Mucosa of rectum (tissue), 2 donors: ENCODE measurements around the gene RAMP3.

Experiments
- H3K27ac ChIP-seq, 2 donors: one replicate each; pipeline ENCODE4 v1.7.0; 2013; ENCODE audit warnings: inconsistent platforms in 2 of 2, low read depth in 2 of 2, low read length in 2 of 2
- H3K27me3 ChIP-seq, 2 donors: one replicate each; pipeline ENCODE4 v1.7.0; 2013; ENCODE audit warnings: low read length in 2 of 2; ENCODE audit not compliant: control insufficient read depth in 2 of 2, insufficient read depth in 2 of 2
- H3K36me3 ChIP-seq, 2 donors: one replicate each; pipeline ENCODE4 v1.7.0; 2013; ENCODE audit warnings: low read length in 2 of 2; ENCODE audit not compliant: control insufficient read depth in 2 of 2, insufficient read depth in 2 of 2
- H3K4me1 ChIP-seq, 2 donors: one replicate each; pipeline ENCODE4 v1.7.0; 2013; ENCODE audit warnings: low read length in 2 of 2, mild to moderate bottlenecking in 1 of 2; ENCODE audit not compliant: control insufficient read depth in 2 of 2, insufficient read depth in 2 of 2
- H3K4me3 ChIP-seq, 2 donors: one replicate each; pipeline ENCODE4 v1.7.0; 2013; ENCODE audit warnings: low read length in 2 of 2
- H3K9ac ChIP-seq, 2 donors: one replicate each; pipeline ENCODE4 v1.7.0; 2013; ENCODE audit warnings: low read length in 2 of 2, low read depth in 1 of 2, mild to moderate bottlenecking in 1 of 2
- H3K9me3 ChIP-seq, 2 donors: one replicate each; pipeline ENCODE4 v1.7.0; 2013; ENCODE audit warnings: low read length in 2 of 2; ENCODE audit not compliant: control insufficient read depth in 2 of 2
- donor health status: healthy.
- donor health status: Normal muscosa, but diverticular disease.

The RAMP3 gene

DNA sequence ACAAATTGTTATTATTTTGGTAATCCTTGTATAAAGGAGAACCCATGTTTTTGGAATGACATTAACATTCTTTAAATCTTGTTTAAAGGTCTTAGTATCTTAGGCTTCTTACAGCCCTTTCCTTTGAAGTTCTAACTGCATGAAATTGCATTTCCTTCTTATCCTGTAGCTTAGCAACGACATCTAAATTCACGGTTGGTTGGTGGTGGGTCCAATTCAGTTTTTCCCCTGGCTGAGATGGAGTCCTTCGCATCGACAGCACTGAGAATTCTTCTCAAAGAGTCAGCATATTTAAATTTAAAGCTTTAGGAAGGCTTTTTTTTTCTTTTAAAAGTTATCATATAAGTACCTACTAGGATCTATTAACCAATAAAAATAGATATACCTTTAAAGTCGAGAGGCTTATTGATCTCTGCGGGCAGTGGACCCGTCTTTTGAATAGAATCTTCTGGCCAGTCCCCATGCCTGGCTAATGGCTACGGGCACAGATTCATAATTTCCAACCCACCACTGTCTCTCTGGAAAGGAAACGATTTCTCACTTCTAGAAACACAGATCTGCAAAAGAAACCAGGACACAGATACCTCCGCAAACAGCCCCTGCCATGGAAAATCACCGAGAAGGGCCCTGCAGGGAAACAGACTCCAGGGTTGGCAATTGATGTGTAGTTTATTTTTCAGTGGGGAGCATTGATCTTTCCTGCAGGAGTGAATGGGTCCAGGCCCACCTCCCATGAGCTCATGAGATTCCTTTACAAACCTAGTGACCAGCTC, 63.4 kb downstream of the RAMP3 start:
- Histone ChIP-seq H3K27me3 (no peaks in the 10 kb centered on the region), H3K4me1 (no peaks in the 10 kb centered on the region), H3K9me3 (no peaks in the 10 kb centered on the region), H3K36me3 (no peaks in the 10 kb centered on the region), H3K4me3 (no peak overlapping the region), H3K9ac (no peak overlapping the region), H3K27ac (no peak overlapping the region)

DNA sequence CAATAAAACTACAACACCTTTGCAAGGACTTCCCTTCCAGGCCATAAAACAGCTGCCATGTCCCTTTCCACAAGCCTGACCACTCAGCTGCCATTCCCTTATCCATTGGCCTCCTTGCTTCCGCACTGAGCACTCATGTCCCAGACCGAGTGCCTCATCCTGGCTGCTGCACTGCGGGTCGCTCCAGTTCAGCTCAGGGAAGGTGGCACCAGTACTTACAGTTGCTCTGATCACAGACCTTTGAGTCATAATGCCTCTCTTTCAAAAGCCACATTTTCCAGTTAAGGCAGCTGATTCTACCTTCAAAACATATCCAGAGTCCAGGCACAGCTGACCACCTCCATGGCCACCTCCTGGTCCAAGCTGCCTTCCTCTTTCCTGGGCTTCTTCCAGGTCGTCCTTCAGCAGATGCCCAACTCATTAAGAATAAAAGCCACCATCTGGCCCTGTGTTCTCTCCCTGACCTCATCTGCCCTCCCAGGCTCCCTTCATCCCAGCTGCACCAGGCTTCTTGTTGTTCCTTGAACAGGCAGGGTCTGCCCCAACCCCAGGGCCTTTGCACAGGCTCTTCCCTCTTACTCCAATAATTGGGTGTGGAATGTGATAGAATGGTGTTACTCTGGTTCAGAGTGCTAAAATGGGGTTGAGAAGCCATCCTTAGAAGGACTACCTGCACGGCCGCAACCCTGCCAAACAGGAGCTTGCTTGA, 64.5 kb downstream of the RAMP3 start:
- no peak overlapping the region for H3K27ac ChIP-seq
- H3K36me3 ChIP-seq = no peaks in the 10 kb centered on the region
- no peaks in the 10 kb centered on the region for H3K4me1 ChIP-seq
- H3K4me3 ChIP-seq = no peak overlapping the region
- no peaks in the 10 kb centered on the region for H3K27me3 ChIP-seq
- H3K9ac ChIP-seq = no peak overlapping the region
- H3K9me3 ChIP-seq = no peaks in the 10 kb centered on the region

DNA sequence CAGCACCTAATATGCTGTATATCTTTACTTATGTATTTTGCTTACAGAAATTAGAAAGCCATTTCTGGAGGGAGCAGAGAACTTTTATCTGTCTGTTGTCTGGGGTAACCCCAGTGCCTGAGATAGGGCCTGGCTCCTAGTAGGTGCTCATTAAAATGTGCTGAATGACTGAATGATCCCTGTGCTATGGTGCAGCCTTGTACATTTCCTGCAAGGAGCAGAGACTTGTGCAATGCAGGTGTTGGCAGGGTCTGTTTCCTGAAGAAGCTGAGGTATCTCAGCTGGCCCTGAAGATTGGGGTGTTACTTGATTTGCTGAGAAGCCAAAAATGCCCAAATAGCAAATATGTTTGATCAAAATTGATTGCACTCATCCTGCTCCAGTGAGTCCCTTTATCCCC, 65.5 kb downstream of the RAMP3 start:
- Histone ChIP-seq H3K9me3 (no peaks in the 10 kb centered on the region), H3K27ac (no peak overlapping the region), H3K4me1 (no peaks in the 10 kb centered on the region), H3K4me3 (no peak overlapping the region), H3K27me3 (no peaks in the 10 kb centered on the region), H3K36me3 (no peaks in the 10 kb centered on the region), H3K9ac (no peak overlapping the region)

DNA sequence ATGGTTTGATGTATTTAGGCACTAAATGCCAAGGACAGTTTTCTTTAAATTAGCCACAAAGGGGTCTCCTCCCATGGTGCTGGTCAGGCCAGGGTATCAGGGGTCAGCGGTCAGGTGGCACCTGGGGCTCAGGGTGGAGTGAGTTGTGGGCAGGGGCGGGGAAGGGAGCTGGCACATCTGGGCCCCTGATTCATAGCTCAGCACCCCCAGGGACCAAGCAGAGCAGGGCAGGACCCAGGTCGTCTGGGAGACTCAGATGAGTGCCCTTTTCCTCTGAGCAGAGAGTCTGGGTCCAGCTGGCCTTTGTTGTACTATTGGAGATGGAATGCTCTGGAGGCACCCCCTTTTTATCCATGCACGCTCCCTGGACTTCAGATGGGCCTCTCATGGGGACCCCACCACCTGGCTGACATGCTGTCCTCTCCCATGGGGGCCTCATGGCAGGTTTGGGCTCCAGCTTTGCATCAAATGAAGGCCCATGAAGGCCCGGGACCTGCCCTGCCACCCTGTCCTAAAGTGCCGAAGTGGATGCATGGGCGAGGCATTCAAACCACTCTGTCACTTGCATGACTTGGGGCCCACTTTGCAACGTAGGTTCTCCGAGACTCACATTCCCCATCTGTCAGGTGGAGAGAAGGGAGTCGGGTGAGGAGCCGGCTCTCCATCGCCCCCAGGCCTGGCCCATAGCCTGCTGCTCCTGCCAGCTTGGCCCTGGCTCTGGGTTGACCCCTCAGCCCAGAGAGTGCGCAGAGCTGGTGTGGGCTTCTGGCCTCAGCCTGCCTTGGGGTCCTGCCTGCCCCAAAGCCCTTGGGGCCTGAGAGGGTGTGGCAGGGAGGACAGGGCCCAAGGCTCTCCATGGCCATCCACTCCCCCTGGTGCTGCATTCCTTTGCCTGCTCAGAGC, 66.4 kb downstream of the RAMP3 start:
- H3K9me3 ChIP-seq = no peaks in the 10 kb centered on the region

DNA sequence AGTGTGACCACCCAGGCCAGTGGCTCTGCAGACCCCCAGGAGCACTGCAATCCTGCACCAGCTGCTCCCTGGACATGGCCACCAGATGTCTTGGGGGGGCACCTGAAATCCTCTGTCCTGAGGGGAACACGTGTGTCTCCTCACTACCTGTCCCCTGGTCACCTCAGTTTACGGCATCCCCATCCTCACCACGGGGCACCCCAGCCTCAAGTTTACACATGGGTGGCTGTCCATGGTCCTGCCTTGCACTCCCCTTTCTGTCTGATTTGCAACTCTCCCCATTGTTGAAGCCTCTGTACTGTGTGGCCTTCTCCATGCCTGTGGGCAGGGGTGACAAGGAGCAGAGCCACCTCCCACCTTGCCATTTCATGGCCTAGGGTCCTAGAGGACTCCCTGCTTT, 67.2 kb downstream of the RAMP3 start:
- Histone ChIP-seq H3K36me3 (no peaks in the 10 kb centered on the region), H3K9me3 (no peaks in the 10 kb centered on the region), H3K4me3 (no peak overlapping the region), H3K27me3 (no peaks in the 10 kb centered on the region), H3K27ac (no peak overlapping the region), H3K9ac (no peak overlapping the region), H3K4me1 (no peaks in the 10 kb centered on the region)

More for the DNA sequence above, 66.4 kb downstream of the RAMP3 start:
- H3K4me3 ChIP-seq = no peak overlapping the region
- no peaks in the 10 kb centered on the region for H3K36me3 ChIP-seq
- no peak overlapping the region for H3K9ac ChIP-seq
- no peak overlapping the region for H3K27ac ChIP-seq
- H3K4me1 ChIP-seq = no peaks in the 10 kb centered on the region
- H3K27me3 ChIP-seq = no peaks in the 10 kb centered on the region

DNA sequence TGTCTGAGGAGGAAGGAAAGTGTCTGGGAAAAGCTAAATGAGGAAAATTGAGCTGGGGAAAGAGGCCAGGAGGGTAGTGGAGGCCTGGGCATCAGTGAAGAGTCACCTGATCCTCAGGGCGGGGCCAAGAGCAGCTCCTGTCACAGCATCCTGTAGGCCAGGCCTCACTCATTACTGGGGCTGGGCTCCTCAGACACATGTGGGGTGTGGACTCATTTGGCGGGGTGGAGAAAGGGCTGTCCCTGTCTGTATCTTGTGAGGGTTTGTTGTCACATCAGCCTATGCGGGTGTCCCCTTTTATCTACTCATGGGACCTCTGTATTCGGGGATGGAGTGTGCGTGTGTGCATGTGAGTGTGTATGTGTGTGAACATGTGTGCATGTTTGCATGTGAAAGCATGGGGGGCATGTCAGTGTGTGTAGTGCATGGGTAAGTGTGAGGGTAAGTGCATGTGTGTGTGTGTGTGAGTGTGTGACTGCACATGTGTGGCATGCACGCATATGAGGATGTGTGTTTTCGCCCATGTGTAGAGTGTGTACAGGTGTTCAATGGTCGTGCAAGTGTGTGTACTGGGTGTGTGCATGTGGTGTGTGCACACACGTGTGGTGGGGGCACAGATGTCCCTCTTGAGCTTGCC, 67.8 kb downstream of the RAMP3 start:
- no peaks in the 10 kb centered on the region for H3K36me3 ChIP-seq
- H3K9me3 ChIP-seq = no peaks in the 10 kb centered on the region
- no peaks in the 10 kb centered on the region for H3K27me3 ChIP-seq
- H3K9ac ChIP-seq = no peak overlapping the region
- no peak overlapping the region for H3K27ac ChIP-seq
- H3K4me3 ChIP-seq = no peak overlapping the region
- no peaks in the 10 kb centered on the region for H3K4me1 ChIP-seq

DNA sequence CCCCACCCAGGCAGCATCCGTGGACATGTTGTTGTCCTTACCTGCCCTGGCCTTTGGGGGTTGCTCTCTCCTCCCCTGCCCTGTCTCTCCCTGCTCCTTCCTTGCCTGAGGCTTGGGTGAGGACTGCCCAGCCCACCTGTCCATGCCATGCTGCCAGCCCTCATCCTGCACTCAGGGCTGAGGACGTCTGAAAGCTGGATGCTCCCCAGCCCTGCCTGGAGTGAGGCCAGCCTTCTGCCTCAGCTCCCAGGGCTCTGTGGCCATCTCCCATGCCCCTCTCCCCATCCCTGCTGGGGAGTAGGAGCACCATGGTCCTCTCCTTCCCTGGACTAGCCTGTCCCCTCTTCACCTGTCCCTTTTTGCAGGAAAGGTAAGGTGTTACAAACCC, 68.4 kb downstream of the RAMP3 start:
- no peak overlapping the region for H3K4me3 ChIP-seq
- H3K27ac ChIP-seq = no peak overlapping the region
- H3K9me3 ChIP-seq = no peaks in the 10 kb centered on the region
- no peak overlapping the region for H3K9ac ChIP-seq
- no peaks in the 10 kb centered on the region for H3K4me1 ChIP-seq
- no peaks in the 10 kb centered on the region for H3K36me3 ChIP-seq
- no peaks in the 10 kb centered on the region for H3K27me3 ChIP-seq

DNA sequence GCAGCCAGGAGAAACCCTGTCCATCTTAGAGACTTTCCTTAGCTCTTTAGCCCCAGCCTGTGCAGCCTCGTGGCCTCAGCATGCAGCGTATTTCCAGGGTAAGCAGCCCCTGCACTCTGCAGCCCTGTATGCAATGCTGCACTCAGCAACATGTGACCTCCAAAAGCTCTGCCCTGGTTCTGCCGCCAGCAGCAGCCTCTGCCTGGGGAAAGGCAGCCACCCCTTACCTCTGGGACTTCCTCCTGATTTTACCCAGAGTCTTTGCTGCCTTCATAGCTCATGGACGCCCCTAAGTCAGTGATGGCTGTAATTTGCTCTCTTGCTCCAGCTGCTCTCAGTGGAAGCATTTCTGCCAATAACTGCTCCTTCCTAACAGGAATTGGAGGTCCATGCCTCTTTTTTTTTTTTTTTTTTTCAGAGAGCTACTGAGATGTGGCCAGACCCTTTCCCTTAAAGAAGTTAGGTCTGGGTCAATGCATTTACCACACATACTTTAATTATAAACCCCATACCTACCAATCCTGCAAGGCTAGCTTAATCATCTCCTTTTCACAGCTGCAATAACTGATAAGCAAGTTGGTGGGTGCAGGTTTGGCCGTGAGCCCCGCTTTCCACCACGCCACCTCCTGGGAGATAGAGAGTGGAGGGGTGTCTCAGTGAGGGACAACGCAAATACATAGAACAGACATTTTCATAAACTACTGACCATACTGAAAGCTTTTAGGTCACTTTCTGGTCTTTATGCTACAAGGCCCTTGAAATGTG, 71.7 kb downstream of the RAMP3 start:
- Histone ChIP-seq H3K4me1 (no peaks in the 10 kb centered on the region), H3K9ac (no peak overlapping the region), H3K27ac (no peak overlapping the region), H3K36me3 (no peaks in the 10 kb centered on the region), H3K9me3 (no peaks in the 10 kb centered on the region), H3K27me3 (peaks cover 0 to 2% of the 10 kb centered on the region in 2 donors), H3K4me3 (no peak overlapping the region)

DNA sequence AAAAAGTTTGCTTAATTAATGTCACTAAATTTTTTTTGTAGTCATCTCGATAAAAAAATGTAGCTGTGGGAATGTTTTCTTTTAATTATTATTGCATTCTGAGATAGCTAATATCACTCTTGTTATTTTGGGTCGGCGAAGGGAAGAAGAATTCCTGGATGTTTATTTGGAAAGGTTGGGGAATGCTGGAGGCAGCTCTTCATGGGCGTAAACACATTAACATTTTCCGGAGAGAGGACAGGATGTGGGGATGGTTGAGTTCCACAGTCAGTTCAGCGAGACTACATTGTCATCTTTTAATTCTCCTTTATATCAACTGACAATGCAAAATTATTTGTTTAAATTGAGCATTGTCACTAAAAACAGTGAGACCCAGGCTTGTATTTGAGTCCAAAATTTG, 72.5 kb downstream of the RAMP3 start:
- Histone ChIP-seq H3K4me3 (no peak overlapping the region), H3K4me1 (no peaks in the 10 kb centered on the region), H3K9me3 (no peaks in the 10 kb centered on the region), H3K9ac (no peak overlapping the region), H3K27ac (no peak overlapping the region), H3K27me3 (peaks cover 0 to 2% of the 10 kb centered on the region in 2 donors), H3K36me3 (no peaks in the 10 kb centered on the region)
